ENCODE data around the gene HYI. TPM values are rescaled to one million over a fixed set of nuclear protein-coding genes. Genes with fewer than 3 reads are reported as not detected.

Gene HYI
- total and polyA plus RNA-seq, 2 of the 8 experiments (the other 6 are each of a cell fraction or from before 2014, with no cell fraction given) = 14.4 to 17.7 TPM

GRCh38 chr1:43438953-43439581 is 14.7 kb downstream of the HYI start:
- H2AK5ac ChIP-seq (ENCODE audit: low read depth, low read length) = no peak overlapping the region
- no peak for DNase-seq (ENCODE audit: low read depth in 1 of 2, low spot score in 2 of 2)
- FAIRE-seq = no peak

More at GRCh38 chr1:43438953-43439581, 14.7 kb downstream of the HYI start:
- H3K9me3 ChIP-seq (ENCODE audit: insufficient read depth in 2 of 2, low read depth in 1 of 2, low read length in 1 of 2) = no peaks in the 10 kb centered on the region
- H4K5ac ChIP-seq (ENCODE audit: insufficient read length, low read depth, low read length) = no peak overlapping the region
- no peak overlapping the region for H3K56ac ChIP-seq (replicated peaks; ENCODE audit: insufficient read length, low read depth, low read length)
- H3K18ac ChIP-seq (ENCODE audit: extremely low read depth, low read length) = no peak overlapping the region
- H3K4me1 ChIP-seq (replicated peaks in 1 of 4; ENCODE audit: control insufficient read depth in 3 of 4, insufficient read depth in 4 of 4, low read length in 3 of 4) = no peaks in the 10 kb centered on the region
- 82% methylated on average over 10 of the region's 10 CpGs; no CpG with 5 or more reads in 1 of the 2 experiments for WGBS, 2 experiments (ENCODE audit: extremely low coverage in 1 of 2, insufficient coverage in 1 of 2, insufficient read length in 1 of 2, insufficient replicate concordance in 2 of 2, low coverage in 1 of 2, low lambda C conversion rate in 2 of 2, missing lambda C conversion rate in 1 of 2)
- H2BK20ac ChIP-seq (ENCODE audit: low read length) = no peak overlapping the region
- no peaks in the 10 kb centered on the region for H3K23me2 ChIP-seq (ENCODE audit: low read depth, low read length)
- H4K20me1 ChIP-seq (replicated peaks in 1 of 2; ENCODE audit: control insufficient read depth in 1 of 2, insufficient read depth in 2 of 2, low read length in 2 of 2) = peaks cover 0 to under 1% of the 10 kb centered on the region in 2 experiments
- H3K4ac ChIP-seq (replicated peaks; ENCODE audit: insufficient read length, low read depth, low read length) = no peak overlapping the region
- H2BK12ac ChIP-seq (ENCODE audit: low read depth, low read length) = no peak overlapping the region
- no peak overlapping the region for H2AFZ ChIP-seq (ENCODE audit: low read length)
- H3K23ac ChIP-seq (ENCODE audit: insufficient read length) = no peak overlapping the region
- ChIA-PET POLR2A (ENCODE audit: partially characterized antibody) (interaction anchor here (0.8 to 1.8 kb wide), 3 partner anchors 10 to 30 kb away, joined by 3 to 6 read pairs (median 4); no protein-coding TSS in a partner anchor), CTCF (ENCODE audit: partially characterized antibody) (interaction anchor here (0.9 to 4.8 kb wide), 3 partner anchors 24 to 179 kb away, joined by 3 to 19 read pairs (median 3); no protein-coding TSS in a partner anchor)
- no peak overlapping the region for H3K9ac ChIP-seq (replicated peaks in 1 of 4; ENCODE audit: extremely low read depth in 1 of 4, low read depth in 3 of 4, low read length in 3 of 4)
- H2BK5ac ChIP-seq (ENCODE audit: low read depth, low read length) = no peak overlapping the region
- TF ChIP-seq MAX (IDR thresholded peaks at IDR 0.05) (no peak), SIRT6 (IDR thresholded peaks at IDR 0.05; ENCODE audit: low read length) (no peak), EZH2 (IDR thresholded peaks at IDR 0.05; ENCODE audit: low read depth, low read length, severe bottlenecking) (no peak), RAD21 (IDR thresholded peaks at IDR 0.05 in 1 of 2, conservative IDR thresholded peaks at IDR 0.05 in 1 of 2; ENCODE audit: low read depth in 2 of 2, low read length in 2 of 2) (no peak)
- no peak overlapping the region for H3K27ac ChIP-seq (ENCODE audit: low read depth, low read length)
- H3K36me3 ChIP-seq (ENCODE audit: control insufficient read depth in 2 of 4, insufficient read depth in 4 of 4, low read length in 3 of 4) = peaks cover 0 to 11% (median 2%) of the 10 kb centered on the region in 4 experiments; a peak in 5 of 8 replicates
- no peak overlapping the region for H4K8ac ChIP-seq (ENCODE audit: extremely low read depth, insufficient read depth, low read length)
- no peaks in the 10 kb centered on the region for H3K27me3 ChIP-seq (replicated peaks in 1 of 4; ENCODE audit: control insufficient read depth in 3 of 4, extremely low read depth in 1 of 4, insufficient read depth in 3 of 4, low read length in 3 of 4)
- no peak overlapping the region for H3K4me3 ChIP-seq (ENCODE audit: extremely low read depth in 1 of 4, insufficient read depth in 2 of 4, low read depth in 3 of 4, low read length in 4 of 4)
- H2BK15ac ChIP-seq (ENCODE audit: low read length) = no peak overlapping the region
- no peaks in the 10 kb centered on the region for H3K79me2 ChIP-seq (ENCODE audit: control insufficient read depth in 1 of 2, insufficient read depth in 2 of 2, low read length in 2 of 2)
- no peak overlapping the region for H3K4me2 ChIP-seq (ENCODE audit: insufficient read depth in 1 of 2, low read depth in 2 of 2, low read length in 2 of 2)
- no peak overlapping the region for H3K14ac ChIP-seq (ENCODE audit: insufficient read length)
- no peak overlapping the region for H4K91ac ChIP-seq (replicated peaks; ENCODE audit: insufficient read length, low read length)
- no peak overlapping the region for H2BK120ac ChIP-seq (replicated peaks; ENCODE audit: low read depth, low read length)
- no peaks in the 10 kb centered on the region for H3K79me1 ChIP-seq (ENCODE audit: low read depth, low read length)
